Gastroesophageal sphincter (tissue), 3 donors: ENCODE data around the gene SLTM.

Experiments used
- EP300 ChIP-seq: sonication (generic); formaldehyde crosslinking; IDR thresholded peaks from one replicate; pipeline ENCODE4 v1.6.1; 2017; ENCODE audit warnings: antibody characterized with exemption, mild to moderate bottlenecking
- POLR2A ChIP-seq, 2 donors: fragments of 450-650 bp; IDR thresholded peaks; one replicate each; pipeline ENCODE4 v1.6.1; 2017; ENCODE audit warnings: antibody characterized with exemption in 2 of 2, mild to moderate bottlenecking in 2 of 2, moderate library complexity in 1 of 2
- POLR2AphosphoS5 ChIP-seq: sonication (generic); formaldehyde crosslinking; IDR thresholded peaks from one replicate; pipeline ENCODE4 v1.6.1; 2017; ENCODE audit warnings: antibody characterized with exemption
- TF ChIP-seq, protein P1 (sequence below), 4 experiments: fragments of 200-600 bp in 2 of 4; fragments of 450-650 bp in 2 of 4; sonication (generic) in 1 of 4; IDR thresholded peaks; one replicate each; pipeline ENCODE4 v1.5.1; 2017 to 2019; ENCODE audit warnings: antibody characterized with exemption in 4 of 4, mild to moderate bottlenecking in 2 of 4, moderate library complexity in 2 of 4

- TF ChIP-seq POLR2AphosphoS5 = peak; percentile 48
- TF ChIP-seq, protein P1, sequence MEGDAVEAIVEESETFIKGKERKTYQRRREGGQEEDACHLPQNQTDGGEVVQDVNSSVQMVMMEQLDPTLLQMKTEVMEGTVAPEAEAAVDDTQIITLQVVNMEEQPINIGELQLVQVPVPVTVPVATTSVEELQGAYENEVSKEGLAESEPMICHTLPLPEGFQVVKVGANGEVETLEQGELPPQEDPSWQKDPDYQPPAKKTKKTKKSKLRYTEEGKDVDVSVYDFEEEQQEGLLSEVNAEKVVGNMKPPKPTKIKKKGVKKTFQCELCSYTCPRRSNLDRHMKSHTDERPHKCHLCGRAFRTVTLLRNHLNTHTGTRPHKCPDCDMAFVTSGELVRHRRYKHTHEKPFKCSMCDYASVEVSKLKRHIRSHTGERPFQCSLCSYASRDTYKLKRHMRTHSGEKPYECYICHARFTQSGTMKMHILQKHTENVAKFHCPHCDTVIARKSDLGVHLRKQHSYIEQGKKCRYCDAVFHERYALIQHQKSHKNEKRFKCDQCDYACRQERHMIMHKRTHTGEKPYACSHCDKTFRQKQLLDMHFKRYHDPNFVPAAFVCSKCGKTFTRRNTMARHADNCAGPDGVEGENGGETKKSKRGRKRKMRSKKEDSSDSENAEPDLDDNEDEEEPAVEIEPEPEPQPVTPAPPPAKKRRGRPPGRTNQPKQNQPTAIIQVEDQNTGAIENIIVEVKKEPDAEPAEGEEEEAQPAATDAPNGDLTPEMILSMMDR (IDR thresholded peaks at IDR 0.05) = no peak
- no peak for TF ChIP-seq POLR2A (IDR thresholded peaks at IDR 0.05)
- no peak for TF ChIP-seq EP300
Observed at GRCh38 chr15:58931987-58932588, 1.4 kb downstream of the SLTM start.
